HG02588 (cell line): ENCODE results near the gene SH2D3A.
"Not testable (repeated sequence)": the region's sequence is repeated elsewhere in the genome, so short reads cannot be mapped to it uniquely, and the experiment has no call there.

ENCODE experiments used
- ATAC-seq: cut with Tn5 transposase; IDR thresholded peaks from one replicate; pipeline ENCODE4 v1.9.1; 2021; ENCODE audit warnings: mild to moderate bottlenecking, moderate library complexity; ENCODE audit not compliant: unreplicated experiment

SH2D3A gene

DNA sequence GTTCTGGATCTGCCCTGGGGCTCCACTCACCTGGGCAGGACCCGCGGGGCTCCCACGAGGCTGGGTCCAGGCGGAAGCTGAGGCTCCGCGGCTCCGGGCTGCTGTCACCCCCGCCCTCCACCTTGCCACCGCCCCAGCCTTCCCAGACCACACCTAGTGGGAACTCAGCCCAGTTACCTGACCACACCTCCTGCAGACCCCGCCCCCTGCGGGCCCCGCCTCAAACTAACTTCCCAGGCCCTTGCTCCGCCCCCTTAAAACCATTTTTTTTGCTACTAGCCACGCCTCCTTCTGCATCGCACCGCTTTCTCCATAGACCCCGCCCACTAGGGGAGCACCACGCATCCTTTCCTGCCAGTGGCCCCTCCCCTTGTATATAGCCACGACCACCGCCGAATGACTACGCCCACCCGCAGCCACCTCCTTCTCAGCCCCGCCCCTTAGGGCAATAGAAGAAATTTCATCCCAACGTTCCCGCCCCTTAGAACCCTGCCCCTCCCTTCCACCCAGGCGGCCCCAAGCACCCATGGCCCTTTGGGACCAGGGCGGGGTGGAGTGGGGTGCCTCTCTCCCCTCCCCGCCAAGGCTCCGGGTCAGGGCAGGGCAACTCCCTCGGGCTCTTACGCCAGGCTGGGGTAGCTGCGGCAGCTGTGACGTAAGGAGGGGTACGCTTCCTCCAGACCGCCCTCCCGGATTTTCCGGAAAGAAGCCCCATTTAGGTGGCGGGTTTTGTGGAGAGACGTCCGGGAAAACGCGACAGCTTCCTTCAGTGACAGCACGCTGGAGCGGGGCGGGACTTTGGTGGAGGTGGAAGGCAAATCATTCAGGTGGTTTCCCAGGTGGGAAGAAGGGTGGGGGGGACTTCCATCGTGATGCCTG is at the start of gene SH2D3A:
TSS of gene SH2D3A (minus strand) at position 79 of the 879 bp plus-strand sequence. CDS start 3,687 bp downstream, outside the sequence.
- ATAC-seq = peak; percentile 54

DNA sequence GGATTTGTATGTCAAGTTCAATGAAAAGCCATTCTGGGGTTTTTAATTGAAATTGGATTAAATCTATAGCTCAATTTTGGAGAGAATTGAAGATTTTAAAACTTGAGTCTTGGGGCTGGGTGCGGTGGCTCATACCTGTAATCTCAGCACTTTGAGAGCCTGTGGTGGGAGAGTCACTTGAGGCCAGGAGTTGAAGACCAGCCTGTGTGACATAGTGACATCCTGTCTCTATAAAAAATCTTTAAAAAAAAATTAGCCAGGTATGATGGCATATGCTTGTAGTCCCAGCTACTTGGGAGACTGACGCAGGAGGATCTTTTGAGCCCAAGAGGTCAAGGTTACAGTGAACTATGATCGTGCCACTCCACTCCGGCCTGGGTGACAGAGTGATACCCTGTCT is 46.4 kb upstream of the SH2D3A start:
- no peak for ATAC-seq

DNA sequence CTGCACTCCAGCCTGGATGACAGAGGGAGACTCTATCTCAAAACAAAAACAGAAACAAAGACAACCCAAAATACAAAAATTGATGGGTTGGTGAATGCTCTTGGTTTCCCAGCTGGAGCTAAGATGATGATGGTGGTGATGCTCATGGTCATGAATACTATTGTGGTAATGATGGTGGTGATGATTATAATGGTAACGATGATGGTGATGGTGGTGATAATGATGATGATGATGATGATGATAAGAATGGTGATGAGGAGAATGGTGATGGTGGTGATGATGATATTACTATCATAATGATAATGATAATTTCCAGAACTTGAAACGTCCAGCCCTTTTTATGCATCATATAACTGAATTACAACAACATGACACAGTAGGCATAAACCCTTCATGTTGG is 45.4 kb upstream of the SH2D3A start:
- ATAC-seq = no peak

DNA sequence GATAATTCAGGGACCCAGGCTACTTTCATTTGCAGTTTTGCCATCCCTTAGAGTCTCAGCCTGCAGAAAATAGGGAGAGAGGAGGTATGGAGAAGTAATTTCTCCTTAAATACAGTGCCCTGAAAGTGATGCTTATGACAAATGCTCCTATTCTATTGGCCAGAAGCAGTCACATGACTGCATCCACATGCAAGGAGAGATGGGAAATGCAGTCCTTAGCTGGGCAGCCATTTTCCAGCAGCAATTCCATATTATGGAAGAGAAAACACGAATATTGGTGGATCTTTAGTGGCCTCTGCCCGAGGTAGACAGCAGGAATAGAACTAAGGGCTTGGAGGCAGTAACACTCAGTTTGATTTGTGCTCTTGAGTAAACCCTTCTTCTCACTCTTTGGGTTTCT is 44.7 kb upstream of the SH2D3A start:
- no peak for ATAC-seq

DNA sequence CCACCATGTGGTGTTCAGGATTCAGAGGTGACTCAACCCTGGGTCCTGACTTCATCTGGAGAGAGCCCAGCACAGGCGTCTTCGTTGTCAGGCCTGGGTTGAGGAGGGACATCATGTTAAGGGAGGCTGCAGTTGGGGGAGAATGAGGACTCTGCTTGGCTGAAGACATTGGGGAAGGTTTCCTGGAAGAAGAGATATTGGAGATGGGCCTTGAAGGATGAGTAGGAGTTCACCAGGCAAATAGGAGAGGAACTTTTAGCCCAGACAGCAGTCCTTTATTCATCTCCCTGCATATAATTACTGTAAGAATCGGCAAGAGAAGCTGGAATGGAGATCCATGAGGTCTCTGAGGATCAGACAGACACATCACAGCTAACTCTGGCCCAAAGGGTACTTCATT is 44.1 kb upstream of the SH2D3A start:
- ATAC-seq = no peak

DNA sequence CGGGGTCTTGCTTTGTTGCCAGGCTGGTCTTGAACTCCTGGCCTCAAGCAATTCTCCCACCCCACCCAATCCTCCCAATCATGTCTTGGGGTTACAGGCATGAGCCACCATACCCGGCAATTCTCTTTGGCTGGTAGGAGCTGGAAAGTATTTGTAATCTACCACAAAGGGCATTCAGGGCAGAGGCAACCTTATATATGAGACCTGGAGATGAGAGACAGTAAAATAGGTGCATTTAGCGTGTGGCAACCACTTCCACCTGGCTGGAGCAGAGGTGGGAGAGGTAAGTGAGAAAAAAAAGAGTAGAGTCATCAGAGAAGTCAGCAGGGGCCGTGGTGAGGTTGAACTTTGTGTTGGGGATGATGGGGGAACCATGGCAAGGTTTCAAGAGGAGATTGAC is 42.0 kb upstream of the SH2D3A start:
- no peak for ATAC-seq

DNA sequence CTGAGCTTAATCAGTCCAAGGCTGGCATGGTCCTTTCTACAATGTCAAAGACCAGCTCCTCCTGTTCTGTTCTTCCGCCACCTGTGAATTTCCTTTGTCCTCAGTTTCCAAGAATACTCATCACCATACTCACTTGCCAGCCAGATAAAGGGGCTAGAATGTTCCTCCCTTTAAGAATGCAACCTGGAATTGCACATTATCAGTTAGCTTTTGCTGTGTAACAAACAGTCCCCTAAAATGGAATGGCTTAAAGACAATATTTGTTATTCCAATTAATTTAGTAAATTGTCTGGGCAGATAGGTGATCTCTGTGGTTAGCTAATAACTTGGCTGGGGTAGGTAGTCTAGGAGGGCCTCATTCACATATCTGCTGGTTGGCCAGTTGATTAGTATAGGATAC is 41.3 kb upstream of the SH2D3A start:
- ATAC-seq = no peak

DNA sequence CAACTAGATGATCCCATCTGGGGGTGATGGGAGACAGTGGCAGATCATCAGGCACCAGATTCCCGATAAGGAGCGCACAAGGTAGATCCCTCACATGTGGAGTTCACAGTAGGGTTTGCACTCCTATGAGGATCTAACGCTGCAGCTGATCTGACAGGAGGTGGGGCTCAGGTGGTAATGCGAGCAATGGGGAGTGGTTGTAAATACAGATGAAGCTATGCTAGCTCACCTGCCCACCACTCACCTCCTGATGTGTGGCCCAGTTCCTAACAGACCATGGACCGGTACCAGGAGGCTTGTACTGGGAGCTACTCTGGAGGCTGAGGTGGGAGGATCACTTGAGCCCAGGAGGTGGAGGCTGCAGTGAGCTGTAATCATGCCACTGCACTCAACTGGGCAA is 40.1 kb upstream of the SH2D3A start:
- no peak for ATAC-seq

DNA sequence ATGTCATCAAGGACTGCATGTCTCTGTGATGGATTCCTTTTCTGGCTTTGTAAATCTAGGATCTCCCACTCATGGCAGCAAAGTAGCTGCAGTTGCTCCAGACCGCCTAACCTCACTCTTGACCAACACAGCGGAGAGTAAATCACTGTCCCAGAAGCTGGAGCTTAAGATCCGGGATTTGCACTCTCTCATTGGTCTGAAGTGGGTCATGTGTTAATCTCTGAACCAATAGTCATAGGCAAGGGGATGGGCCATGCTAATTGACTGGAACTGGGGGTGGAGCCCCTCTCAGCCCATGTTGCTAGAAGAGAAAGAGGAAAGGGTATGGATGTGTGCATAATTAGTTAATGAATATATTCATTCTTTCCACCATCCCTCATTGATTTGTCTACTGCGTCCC is 39.3 kb upstream of the SH2D3A start:
- no peak for ATAC-seq

DNA sequence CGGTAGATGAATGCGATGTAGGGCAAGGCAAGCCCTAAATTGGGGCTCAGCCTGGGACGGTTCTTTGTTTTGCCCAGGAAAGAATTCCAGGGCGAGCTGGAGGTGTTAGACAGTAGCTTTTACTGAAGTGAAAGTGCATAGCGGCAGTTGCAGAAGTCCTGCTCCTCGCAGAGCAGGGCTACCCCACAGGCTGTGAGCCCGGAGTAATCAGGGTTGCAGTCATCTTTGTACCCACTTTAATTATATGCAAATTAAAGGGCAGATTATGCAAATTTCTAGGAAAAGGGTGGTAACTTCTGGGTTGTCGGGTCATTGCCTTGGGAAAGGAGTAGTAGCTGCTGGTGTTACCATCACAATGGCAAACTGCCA is 35.8 kb upstream of the SH2D3A start:
- ATAC-seq = no peak

DNA sequence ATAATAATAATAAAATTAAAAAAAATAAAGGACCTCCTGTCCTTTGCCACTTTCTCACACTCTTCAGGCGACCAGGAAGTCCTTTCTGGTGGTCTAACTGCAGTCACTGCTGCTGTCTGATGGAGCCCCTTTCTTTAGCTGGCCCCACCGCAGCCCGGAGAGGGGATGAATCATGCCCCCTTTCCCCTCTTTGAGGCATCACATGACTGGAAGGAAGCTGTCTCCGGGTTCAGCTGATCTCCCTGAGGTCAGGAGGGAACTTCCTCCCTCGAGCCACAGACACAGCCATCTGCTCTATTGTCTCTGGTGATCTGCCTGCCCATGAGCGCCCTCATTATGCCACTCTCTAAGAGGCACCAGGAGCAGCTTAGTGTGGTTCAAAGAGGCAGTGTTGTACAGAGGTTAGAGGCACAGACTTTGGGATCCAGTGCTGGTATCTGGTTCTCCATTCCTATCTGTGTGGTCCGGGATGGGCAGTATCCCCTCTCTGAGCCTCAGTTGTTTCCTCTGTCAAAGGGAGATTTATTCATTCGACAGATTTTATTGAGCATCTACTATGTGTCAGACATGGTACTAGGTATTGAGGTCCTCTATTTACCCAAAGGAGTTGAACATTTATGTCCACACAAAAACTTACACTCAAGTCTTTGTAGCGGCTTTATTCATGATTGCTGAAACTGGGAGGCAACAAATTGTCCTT is 35.3 kb upstream of the SH2D3A start:
- peak; percentile 44 for ATAC-seq

DNA sequence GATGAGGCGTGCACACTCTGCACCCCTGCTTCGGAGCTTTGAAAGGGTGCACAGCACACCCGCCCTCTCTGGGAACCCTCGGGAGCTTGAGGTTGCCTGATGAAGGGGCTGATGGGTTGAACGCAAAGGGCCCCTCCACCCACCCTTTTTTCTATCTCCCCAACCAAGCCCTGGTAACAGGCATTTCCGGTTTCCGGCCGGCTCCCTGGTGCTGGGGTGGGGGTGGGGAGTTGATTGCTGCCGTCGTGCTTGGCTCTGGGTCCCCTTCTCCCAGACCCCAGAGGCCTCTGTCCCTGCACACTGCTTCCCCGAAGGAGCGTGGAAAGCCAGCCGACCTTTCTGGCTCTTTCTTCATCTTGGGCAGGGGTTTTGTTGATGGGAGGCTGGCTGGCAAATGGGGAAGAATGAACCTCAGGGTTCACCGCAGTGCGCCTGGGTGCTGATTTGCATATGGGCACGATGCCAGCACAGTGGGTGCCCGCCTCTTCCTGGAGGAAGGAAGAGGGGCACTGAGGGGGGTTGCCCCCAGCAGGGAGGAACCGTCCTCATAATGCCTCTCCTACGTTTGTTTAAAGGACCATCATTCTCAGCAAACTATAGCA is 34.4 kb upstream of the SH2D3A start:
- no peak for ATAC-seq

DNA sequence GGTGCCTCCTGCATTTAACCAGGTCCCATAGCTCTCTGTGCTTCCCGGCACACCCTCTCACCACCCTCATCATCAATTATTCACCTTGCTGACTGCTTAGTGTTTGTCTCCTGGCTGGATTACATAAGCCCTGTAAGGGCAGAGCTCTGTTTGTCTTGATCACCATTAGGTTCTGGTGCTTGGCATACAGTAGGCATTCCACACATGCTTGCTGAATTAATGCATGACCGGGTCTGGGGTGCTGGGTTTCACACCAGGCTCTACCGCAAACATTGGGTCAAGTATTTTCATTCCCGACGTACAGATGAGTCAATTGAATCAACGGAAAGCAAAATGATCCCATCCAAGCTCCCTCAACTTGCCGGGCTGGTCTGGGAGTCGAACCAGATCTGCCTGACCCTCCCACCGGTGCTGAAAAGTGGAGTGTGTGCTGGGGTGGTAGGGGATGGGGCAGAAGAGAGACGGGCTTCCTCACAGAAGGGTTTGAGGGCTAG is 33.8 kb upstream of the SH2D3A start:
- no peak for ATAC-seq

DNA sequence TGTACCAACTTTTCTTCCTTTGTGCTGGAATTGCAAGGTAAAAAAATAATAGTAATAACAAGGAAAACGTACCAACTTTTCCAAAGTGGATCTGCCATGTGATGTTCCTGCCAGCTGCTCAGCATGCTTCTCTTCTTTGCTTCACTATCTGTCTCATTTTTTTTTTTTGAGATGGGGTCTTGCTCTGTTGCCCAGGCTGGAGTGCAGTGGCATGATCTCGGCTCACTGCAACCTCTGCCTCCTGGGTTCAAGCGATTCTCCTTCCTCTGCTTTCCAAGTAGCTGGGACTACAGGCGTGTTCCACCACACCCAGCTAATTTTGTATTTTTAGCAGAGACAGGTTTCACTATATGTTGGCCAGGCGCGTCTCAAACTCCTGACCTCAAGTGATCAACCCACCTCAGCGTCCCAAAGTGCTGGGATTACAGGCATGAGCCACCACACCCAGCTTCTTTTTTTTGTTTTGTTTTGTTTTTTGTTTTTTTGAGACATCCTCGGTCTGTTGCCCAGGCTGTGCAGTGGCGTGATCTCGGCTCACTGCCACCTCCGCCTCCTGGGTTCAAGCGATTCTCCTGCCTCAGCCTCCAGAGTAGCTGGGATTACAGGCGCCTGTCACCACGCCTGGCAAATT is 33.0 kb upstream of the SH2D3A start:
- not testable (repeated sequence) for ATAC-seq

DNA sequence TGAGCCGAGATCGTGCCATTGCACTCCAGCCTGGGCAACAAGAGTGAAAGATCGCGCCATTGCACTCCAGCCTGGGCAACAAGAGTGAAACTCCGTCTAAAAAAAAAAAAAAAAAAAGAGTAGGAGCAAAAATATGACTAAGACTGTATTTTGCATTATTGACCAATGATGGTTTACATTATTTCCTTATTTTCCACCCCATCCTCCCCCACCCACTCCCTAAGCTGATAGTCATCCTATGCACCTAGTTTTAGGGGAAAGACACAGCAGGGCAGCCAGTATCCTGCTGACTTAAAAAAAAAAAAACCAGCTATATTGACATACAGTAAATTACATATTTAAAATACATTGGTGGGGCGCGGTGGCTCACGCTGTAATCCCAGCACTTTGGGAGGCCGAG is 30.4 kb upstream of the SH2D3A start:
- no peak for ATAC-seq

DNA sequence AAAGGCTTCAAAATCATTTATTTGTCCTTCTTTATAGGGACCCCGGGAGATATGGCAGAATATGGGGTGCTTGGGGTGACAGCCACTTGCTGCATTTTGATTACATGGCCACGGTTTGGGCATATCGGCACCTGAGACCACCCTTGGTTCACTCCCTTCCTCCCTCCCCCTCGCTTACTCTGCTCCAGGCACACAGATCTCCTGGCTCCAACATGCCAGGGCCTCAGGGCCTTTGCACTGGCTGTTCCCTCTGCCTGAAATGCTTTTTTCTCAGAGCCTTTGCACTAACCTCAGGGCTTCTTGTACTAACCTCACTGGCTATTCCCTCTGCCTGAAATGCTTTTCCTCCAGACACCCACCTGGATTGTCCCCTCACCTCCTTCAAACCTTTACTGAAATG is 29.0 kb upstream of the SH2D3A start:
- ATAC-seq = no peak

DNA sequence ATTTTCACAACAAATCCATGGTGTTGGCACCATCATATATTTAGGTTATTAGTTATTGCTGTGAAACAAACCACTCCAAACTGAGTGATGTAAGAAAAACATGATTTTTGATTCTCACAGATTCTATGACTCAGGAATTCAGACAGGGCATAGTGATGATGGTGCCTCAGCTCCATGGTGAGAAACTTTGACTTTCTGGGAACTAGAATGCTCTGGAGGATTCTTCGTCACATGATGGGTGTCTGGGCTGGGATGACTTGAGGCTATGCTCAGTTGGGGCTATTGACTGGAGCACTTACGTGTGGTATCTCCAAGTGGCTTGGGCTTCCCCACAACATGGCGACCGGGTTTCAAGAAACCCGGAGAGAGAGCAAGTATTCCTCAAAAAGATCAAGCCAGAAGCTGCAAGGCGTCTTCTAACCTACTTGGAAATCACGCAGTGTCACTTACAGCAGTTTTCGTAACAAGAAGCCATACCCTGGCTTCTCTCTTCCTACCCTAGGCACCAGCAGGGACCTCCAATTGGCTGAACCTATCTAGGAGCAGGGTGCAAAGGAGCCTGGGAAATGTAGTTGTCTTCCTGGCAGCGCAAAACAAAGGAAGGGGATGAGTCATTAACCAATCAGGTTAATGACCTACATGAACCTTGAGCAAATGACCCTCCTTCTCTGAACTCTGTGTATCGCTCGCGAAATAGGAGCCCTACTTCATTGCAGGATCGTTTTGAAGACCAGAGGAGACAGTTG is 27.6 kb upstream of the SH2D3A start:
- no peak for ATAC-seq

DNA sequence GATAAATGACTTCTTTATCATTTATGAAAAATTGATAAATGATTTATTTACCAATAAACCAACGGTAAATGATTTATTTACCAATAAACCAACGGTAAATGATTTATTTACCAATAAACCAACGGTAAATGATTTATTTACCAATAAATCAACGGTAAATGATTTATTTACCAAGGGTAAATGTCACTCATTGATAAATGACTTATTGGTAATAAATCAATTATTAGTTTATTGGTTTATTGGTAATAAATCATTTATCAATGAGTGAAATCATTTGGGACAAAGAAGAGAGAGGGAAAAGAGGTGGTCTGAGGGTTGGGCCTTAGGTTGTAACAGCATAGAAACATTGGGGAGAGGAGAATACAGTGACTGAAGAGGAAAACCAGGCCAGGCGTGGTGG is 26.7 kb upstream of the SH2D3A start:
- no peak for ATAC-seq

DNA sequence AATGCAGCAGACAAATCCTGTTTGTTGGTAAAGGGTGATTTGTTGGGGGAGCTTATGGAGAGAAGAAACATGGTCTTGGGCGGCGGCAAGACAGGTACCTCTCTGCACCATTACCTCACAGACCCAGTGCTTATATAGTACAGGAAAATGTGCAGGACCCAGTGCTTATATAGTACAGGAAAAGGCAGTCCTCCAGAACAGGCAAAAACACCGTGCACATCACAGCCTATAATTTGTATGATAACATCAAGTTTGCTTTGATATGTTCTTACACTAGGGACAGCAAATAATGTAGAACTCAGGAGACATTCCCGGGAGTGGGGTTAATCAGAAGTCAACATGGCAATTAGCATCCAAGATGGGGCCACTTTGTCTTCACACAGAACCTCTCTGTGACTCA is 26.2 kb upstream of the SH2D3A start:
- ATAC-seq = no peak

DNA sequence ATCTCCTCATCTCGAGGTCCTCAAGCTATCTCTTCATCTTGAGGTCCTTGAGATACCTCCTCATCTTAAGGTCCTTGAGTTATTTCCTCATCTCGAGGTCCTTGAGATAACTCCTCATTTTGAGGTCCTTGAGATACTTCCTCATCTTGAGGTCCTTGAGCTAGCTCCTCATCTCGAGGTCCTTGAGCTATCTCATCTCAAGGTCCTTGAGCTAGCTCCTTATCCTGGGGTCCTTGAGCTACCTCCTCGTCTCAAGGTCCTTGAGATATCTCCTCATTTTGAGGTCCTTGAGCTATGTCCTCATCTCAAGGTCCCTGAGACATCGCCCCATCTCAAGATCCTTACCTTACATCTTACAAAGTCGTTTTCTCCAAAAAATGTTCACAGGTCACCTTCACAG is 24.0 kb upstream of the SH2D3A start:
- no peak for ATAC-seq
